Left ventricle myocardium inferior (tissue), 1 donor: ENCODE measurements around the gene RASA3. TPM values are rescaled to one million over a fixed set of nuclear protein-coding genes. Genes with fewer than 3 reads are reported as not detected.

Experiments
- DNase-seq: peaks from one replicate; pipeline ENCODE4 v3.0.0-alpha.2; 2020
- H3K27ac ChIP-seq: fragments of 200-600 bp; replicated peaks from 2 replicates; pipeline ENCODE4 v1.8.0; 2021
- H3K27me3 ChIP-seq: fragments of 200-600 bp; 2 replicates; pipeline ENCODE4 v1.8.0; 2021; ENCODE audit warnings: low read depth
- H3K36me3 ChIP-seq: fragments of 200-600 bp; 2 replicates; pipeline ENCODE4 v1.8.0; 2021
- H3K4me1 ChIP-seq: fragments of 200-600 bp; 2 replicates; pipeline ENCODE4 v1.8.0; 2021
- H3K4me3 ChIP-seq: fragments of 200-600 bp; 2 replicates; pipeline ENCODE4 v1.8.0; 2021; ENCODE audit warnings: mild to moderate bottlenecking, moderate library complexity
- H3K9me3 ChIP-seq: fragments of 200-600 bp; replicated peaks from 2 replicates; pipeline ENCODE4 v1.8.0; 2021
- CTCF ChIP-seq: fragments of 200-600 bp; IDR thresholded peaks from 2 replicates; pipeline ENCODE4 v1.8.0; 2021; ENCODE audit warnings: antibody characterized with exemption, mild to moderate bottlenecking, borderline replicate concordance
- intact Hi-C: fragments of 100-400 bp; cut with micrococcal nuclease; formaldehyde crosslinking; loops from one replicate; pipeline ENCODE4 v1.11.0; 2022
- total RNA-seq: library from RNA; stranded (reverse); fragmentation: NEBNext Ultra II Directional; extraction: Animal tissue kit (Norgen Biotek cat#: 25700); gene quantifications from one replicate; pipeline ENCODE4 v1.2.1, GENCODE V29; 2021
- donor health status: DM: no; HTN: yes; CAD: no; lungs with severe emphysema.

RASA3 gene
- total RNA-seq, 1 donor from 2014 or later = 9.5 TPM

- no peak for DNase-seq
- intact Hi-C loops = no loop called here
- Histone ChIP-seq H3K4me3 (no peak overlapping the region), H3K36me3 (no peaks in the 10 kb centered on the region), H3K9me3 (no peaks in the 10 kb centered on the region), H3K4me1 (peaks cover 18% of the 10 kb centered on the region), H3K27me3 (no peaks in the 10 kb centered on the region), H3K27ac (peak overlapping the region; percentile 40)
- TF ChIP-seq CTCF = no peak
These were observed 87.2 kb downstream of the RASA3 start for GRCh38 chr13:114045113-114045735.

- Histone ChIP-seq H3K9me3 (no peaks in the 10 kb centered on the region), H3K27me3 (no peaks in the 10 kb centered on the region), H3K27ac (peak overlapping the region; percentile 40), H3K4me3 (no peak overlapping the region), H3K4me1 (peaks cover 18% of the 10 kb centered on the region), H3K36me3 (no peaks in the 10 kb centered on the region)
- no peak for DNase-seq
- no peak for TF ChIP-seq CTCF
- intact Hi-C loops = no loop called here
These were observed 87.9 kb downstream of the RASA3 start for GRCh38 chr13:114044486-114044885.

GRCh38 chr13:114043421-114044053 lies 88.9 kb downstream of the RASA3 start:
- DNase-seq = peak; percentile 71
- Histone ChIP-seq H3K27me3 (no peaks in the 10 kb centered on the region), H3K27ac (peak overlapping the region; percentile 30), H3K9me3 (no peaks in the 10 kb centered on the region), H3K36me3 (no peaks in the 10 kb centered on the region), H3K4me1 (peaks cover 12% of the 10 kb centered on the region), H3K4me3 (peak overlapping the region; percentile 39)
- intact Hi-C loops = no loop called here
- peak; percentile 43 for TF ChIP-seq CTCF

GRCh38 chr13:114042066-114042815 lies 90.2 kb downstream of the RASA3 start:
- no peak for TF ChIP-seq CTCF
- Histone ChIP-seq H3K4me3 (no peak overlapping the region), H3K4me1 (peaks cover 18% of the 10 kb centered on the region), H3K9me3 (no peaks in the 10 kb centered on the region), H3K27ac (no peak overlapping the region), H3K36me3 (no peaks in the 10 kb centered on the region), H3K27me3 (no peaks in the 10 kb centered on the region)
- intact Hi-C loops = no loop called here
- DNase-seq = no peak

- no peak overlapping the region for H3K4me3 ChIP-seq
- TF ChIP-seq CTCF = no peak
- H3K36me3 ChIP-seq = no peaks in the 10 kb centered on the region
- H3K4me1 ChIP-seq = peaks cover 18% of the 10 kb centered on the region
- H3K9me3 ChIP-seq = no peaks in the 10 kb centered on the region
- no peak overlapping the region for H3K27ac ChIP-seq
- intact Hi-C loops = no loop called here
- no peak for DNase-seq
- H3K27me3 ChIP-seq = no peaks in the 10 kb centered on the region
These were observed 90.9 kb downstream of the RASA3 start for GRCh38 chr13:114041493-114041892.
